GM12875 (cell line): ENCODE results near the gene MCM3AP.

Experiments
- H3K4me3 ChIP-seq: one replicate; pipeline ENCODE4 v1.5.1; 2011; ENCODE audit warnings: low read depth, low read length, control low read depth
- CTCF ChIP-seq: IDR thresholded peaks from 2 replicates; pipeline ENCODE4 v1.5.1; 2011; ENCODE audit warnings: low read depth, mild to moderate bottlenecking, control low read depth, inconsistent platforms, low read length, moderate library complexity, borderline replicate concordance; ENCODE audit not compliant: insufficient read depth

Gene MCM3AP

DNA sequence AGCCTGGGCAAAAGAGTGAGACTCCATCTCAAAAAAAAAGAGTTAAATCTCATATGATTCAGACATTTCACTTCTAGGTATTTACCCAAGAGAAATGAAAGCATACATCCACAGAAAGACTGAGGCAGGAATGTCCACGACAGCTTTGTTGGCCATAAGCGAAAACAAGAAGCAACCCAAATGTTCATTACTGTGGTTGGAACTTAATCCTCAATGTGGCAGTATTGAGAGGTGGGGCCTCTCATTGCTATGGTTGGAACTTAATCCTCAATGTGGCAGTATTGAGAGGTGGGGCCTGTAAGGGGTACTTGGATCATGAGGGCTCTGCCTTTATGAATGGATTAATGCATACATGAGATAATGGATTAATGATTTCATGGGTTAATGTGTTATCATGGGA lies 23.0 kb upstream of the MCM3AP start:
- TF ChIP-seq CTCF = no peak

DNA sequence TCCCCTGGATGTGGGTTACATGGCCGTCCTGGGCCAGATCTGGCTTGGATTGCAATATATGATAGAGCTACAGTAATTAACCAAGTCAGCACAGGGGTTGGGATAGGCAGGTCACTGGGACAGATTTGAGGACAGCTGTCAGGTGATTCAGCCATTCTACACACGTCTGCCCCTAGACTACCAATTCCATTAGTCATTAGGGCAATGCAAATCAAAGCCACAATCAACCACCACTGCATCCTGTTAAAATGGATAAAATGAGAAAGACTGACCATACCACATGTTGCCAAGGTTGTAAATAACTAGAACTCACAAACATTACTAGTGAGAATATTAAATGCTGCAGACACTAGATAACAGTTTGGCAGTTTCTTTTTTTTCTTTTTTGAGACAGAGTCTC lies 22.2 kb upstream of the MCM3AP start:
- no peak overlapping the region for H3K4me3 ChIP-seq
- no peak for TF ChIP-seq CTCF

More for the DNA sequence above, 23.0 kb upstream of the MCM3AP start:
- H3K4me3 ChIP-seq = no peak overlapping the region

GRCh38 chr21:46304955-46305354 lies 19.5 kb upstream of the MCM3AP start:
- no peak overlapping the region for H3K4me3 ChIP-seq
- no peak for TF ChIP-seq CTCF

DNA sequence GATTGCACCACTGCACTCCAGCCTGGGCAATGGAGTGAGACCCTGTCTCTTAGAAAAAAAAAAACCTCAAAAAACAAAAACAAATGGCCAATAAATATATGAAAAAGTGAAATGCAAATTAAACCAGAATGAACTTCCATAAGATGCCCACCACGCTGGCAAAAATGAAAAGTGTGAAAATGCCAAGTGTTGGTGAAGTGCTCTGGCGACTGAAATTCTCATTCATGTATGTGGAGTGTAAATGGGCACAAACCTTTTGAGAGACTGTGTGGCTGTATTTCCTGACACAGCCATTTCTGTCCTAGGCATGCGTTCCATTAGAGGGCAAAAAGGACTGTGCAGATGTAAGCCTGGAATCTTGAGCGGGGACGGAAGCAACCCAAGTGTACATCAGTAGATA lies 19.0 kb upstream of the MCM3AP start:
- no peak overlapping the region for H3K4me3 ChIP-seq

DNA sequence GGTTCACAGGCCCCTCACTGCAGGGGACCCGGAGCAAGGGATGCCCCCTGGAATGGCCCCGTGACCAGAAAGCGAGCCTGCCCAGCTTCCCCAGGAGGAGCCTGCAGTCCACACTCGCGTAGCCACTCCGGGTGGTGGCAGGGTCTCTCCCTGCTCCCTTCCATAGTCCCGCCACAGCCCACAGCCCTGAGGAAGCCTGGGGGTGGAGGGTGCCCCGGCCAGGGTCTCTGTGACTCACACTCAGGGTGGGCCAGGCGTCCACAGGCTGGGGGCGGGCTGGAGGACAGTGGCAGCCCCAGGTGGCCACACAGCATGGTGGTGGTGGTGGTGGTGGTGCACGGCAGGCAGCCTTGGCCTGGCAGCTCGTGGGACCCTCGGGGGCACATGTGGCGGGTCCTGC lies 16.3 kb upstream of the MCM3AP start:
- no peak overlapping the region for H3K4me3 ChIP-seq
- TF ChIP-seq CTCF = no peak

More for the DNA sequence above, 19.0 kb upstream of the MCM3AP start:
- no peak for TF ChIP-seq CTCF

GRCh38 chr21:46299167-46299566 lies 13.8 kb upstream of the MCM3AP start:
- H3K4me3 ChIP-seq = no peak overlapping the region
- no peak for TF ChIP-seq CTCF

DNA sequence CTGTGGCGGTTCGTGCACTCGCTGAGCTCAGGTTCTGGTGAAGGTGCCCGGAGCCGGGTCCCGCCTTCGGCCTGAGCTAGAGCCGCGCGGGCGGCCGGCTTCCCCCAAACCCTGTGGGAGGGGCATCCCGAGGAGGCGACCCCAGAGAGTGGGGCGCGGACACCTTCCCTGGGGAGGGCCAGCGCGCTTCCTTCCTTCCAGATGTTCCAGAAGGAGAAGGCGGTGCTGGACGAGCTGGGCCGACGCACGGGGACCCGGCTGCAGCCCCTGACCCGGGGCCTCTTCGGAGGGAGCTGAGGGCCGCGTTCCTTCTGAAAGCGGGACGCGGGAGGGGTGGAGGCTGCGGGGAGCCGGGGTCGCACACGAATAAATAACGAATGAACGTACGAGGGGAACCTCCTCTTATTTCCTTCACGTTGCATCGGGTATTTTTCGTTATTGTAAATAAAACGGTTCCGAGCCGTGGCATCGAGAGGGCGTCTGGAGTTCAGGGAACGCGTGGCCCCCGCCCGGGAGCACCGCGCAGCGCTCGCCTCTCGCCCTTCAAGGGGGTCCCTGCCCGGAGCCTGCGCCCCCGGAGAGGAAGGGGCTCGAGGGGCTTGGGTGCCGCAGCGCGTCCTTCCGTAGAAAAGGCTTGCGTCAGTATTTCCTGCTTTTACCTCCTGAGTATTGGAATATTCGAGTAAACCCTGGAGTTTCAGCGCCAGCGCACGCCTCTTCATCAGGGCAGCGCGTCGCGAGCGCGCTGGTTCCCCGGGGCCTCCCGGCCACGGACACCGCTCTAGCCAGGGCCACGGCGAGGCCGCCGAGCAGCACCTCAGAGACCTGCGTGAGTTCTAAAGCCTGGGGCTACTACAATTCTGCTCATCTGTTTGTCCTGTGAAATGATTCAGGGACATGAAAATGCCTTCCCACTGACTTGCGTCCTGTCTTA lies 12.2 kb upstream of the MCM3AP start:
- no peak for TF ChIP-seq CTCF
- no peak overlapping the region for H3K4me3 ChIP-seq
